ENCODE measurements around the gene REG4.

REG4 gene

GRCh38 chr1:119773711-119774241 is 37.5 kb downstream of the REG4 start:
- TF ChIP-seq POLR2A (IDR thresholded peaks at IDR 0.05; ENCODE audit: extremely low read depth, insufficient read length) (no peak), MAX (IDR thresholded peaks at IDR 0.05; ENCODE audit: low read depth, low read length) (no peak), CTCF (IDR thresholded peaks at IDR 0.05; ENCODE audit: low read depth, low read length) (no peak), MYC (IDR thresholded peaks at IDR 0.05; ENCODE audit: low read depth, low read length) (no peak)
- DNase-seq (ENCODE audit: low read depth) = no peak
- no peak overlapping the region for H3K4me3 ChIP-seq (ENCODE audit: low read depth, low read length)

- TF ChIP-seq CTCF (IDR thresholded peaks at IDR 0.05; ENCODE audit: low read depth, low read length) (no peak), MAX (IDR thresholded peaks at IDR 0.05; ENCODE audit: low read depth, low read length) (no peak), POLR2A (IDR thresholded peaks at IDR 0.05; ENCODE audit: extremely low read depth, insufficient read length) (no peak), MYC (IDR thresholded peaks at IDR 0.05; ENCODE audit: low read depth, low read length) (no peak)
- no peak overlapping the region for H3K4me3 ChIP-seq (ENCODE audit: low read depth, low read length)
- DNase-seq (ENCODE audit: low read depth) = no peak
Measured at GRCh38 chr1:119772298-119772697, 39.0 kb downstream of the REG4 start.

GRCh38 chr1:119771770-119772169 is 39.5 kb downstream of the REG4 start:
- TF ChIP-seq CTCF (IDR thresholded peaks at IDR 0.05; ENCODE audit: low read depth, low read length) = no peak
- no peak for TF ChIP-seq POLR2A (IDR thresholded peaks at IDR 0.05; ENCODE audit: extremely low read depth, insufficient read length)
- no peak for TF ChIP-seq MAX (IDR thresholded peaks at IDR 0.05; ENCODE audit: low read depth, low read length)
- TF ChIP-seq MYC (IDR thresholded peaks at IDR 0.05; ENCODE audit: low read depth, low read length) = no peak
- no peak overlapping the region for H3K4me3 ChIP-seq (ENCODE audit: low read depth, low read length)
- no peak for DNase-seq (ENCODE audit: low read depth)

- no peak for DNase-seq (ENCODE audit: low read depth)
- no peak for TF ChIP-seq CTCF (IDR thresholded peaks at IDR 0.05; ENCODE audit: low read depth, low read length)
- TF ChIP-seq MAX (IDR thresholded peaks at IDR 0.05; ENCODE audit: low read depth, low read length) = no peak
- no peak overlapping the region for H3K4me3 ChIP-seq (ENCODE audit: low read depth, low read length)
Measured at GRCh38 chr1:119771016-119771415, 40.2 kb downstream of the REG4 start.

- TF ChIP-seq MYC (IDR thresholded peaks at IDR 0.05; ENCODE audit: low read depth, low read length) = no peak
- no peak for TF ChIP-seq POLR2A (IDR thresholded peaks at IDR 0.05; ENCODE audit: extremely low read depth, insufficient read length)
- TF ChIP-seq MAX (IDR thresholded peaks at IDR 0.05; ENCODE audit: low read depth, low read length) = no peak
- TF ChIP-seq CTCF (IDR thresholded peaks at IDR 0.05; ENCODE audit: low read depth, low read length) = no peak
- no peak within 1 kb of the TSS for H3K4me3 ChIP-seq (ENCODE audit: low read depth, low read length)
- DNase-seq (ENCODE audit: low read depth) = no peak
Measured at GRCh38 chr1:119768778-119769177, 42.5 kb downstream of the REG4 start, which contains the start of gene HMGCS2. Gene HMGCS2, minus strand, starts transcription at chr1:119768905. Its CDS starts 61 bp downstream, at chr1:119768844.

GRCh38 chr1:119767486-119767885 is 43.8 kb downstream of the REG4 start:
- TF ChIP-seq POLR2A (IDR thresholded peaks at IDR 0.05; ENCODE audit: extremely low read depth, insufficient read length) (no peak), MAX (IDR thresholded peaks at IDR 0.05; ENCODE audit: low read depth, low read length) (no peak), CTCF (IDR thresholded peaks at IDR 0.05; ENCODE audit: low read depth, low read length) (no peak), MYC (IDR thresholded peaks at IDR 0.05; ENCODE audit: low read depth, low read length) (no peak)
- no peak for DNase-seq (ENCODE audit: low read depth)
- H3K4me3 ChIP-seq (ENCODE audit: low read depth, low read length) = no peak overlapping the region

Data from NB4 (cell line).